GM21529 (cell line): ENCODE results near the gene PDGFB.

Experiments used
- ATAC-seq: cut with Tn5 transposase; IDR thresholded peaks from one replicate; pipeline ENCODE4 v1.9.1; 2021; ENCODE audit not compliant: unreplicated experiment

Gene PDGFB

GRCh38 chr22:39244496-39245129, at the start of gene PDGFB:
TSS of gene PDGFB (minus strand) at chr22:39244982. CDS start at chr22:39243963, 1,019 bp downstream.
- ATAC-seq = no peak

GRCh38 chr22:39293766-39294368, 49.1 kb upstream of the PDGFB start:
- ATAC-seq = no peak

GRCh38 chr22:39292561-39293074, 47.8 kb upstream of the PDGFB start:
- ATAC-seq = no peak

GRCh38 chr22:39292031-39292462, 47.3 kb upstream of the PDGFB start:
- no peak for ATAC-seq

- no peak for ATAC-seq
Observed at GRCh38 chr22:39291523-39291922, 46.7 kb upstream of the PDGFB start.

- ATAC-seq = no peak
Observed at GRCh38 chr22:39290724-39291161, 46.0 kb upstream of the PDGFB start.

- ATAC-seq = no peak
Observed at GRCh38 chr22:39289975-39290720, 45.4 kb upstream of the PDGFB start.

- no peak for ATAC-seq
Observed at GRCh38 chr22:39289533-39289932, 44.8 kb upstream of the PDGFB start.

GRCh38 chr22:39288135-39288898, 43.5 kb upstream of the PDGFB start:
- ATAC-seq = no peak

GRCh38 chr22:39287076-39287725, 42.4 kb upstream of the PDGFB start:
- ATAC-seq = no peak

GRCh38 chr22:39284983-39285382, 40.2 kb upstream of the PDGFB start:
- ATAC-seq = no peak

GRCh38 chr22:39284142-39284980, 39.6 kb upstream of the PDGFB start:
- no peak for ATAC-seq

GRCh38 chr22:39283322-39284141, 38.8 kb upstream of the PDGFB start:
- ATAC-seq = no peak

- ATAC-seq = no peak
Observed at GRCh38 chr22:39282645-39283321, 38.0 kb upstream of the PDGFB start.

GRCh38 chr22:39281126-39281525, 36.3 kb upstream of the PDGFB start:
- ATAC-seq = no peak

GRCh38 chr22:39280250-39280649, 35.5 kb upstream of the PDGFB start:
- no peak for ATAC-seq

GRCh38 chr22:39279170-39279850, 34.5 kb upstream of the PDGFB start:
- no peak for ATAC-seq

GRCh38 chr22:39278040-39278439, 33.3 kb upstream of the PDGFB start:
- no peak for ATAC-seq
